ENCODE measurements around the gene ABHD17A. TPM values are rescaled to one million over a fixed set of nuclear protein-coding genes. Genes with fewer than 3 reads are reported as not detected.

Gene ABHD17A
- total RNA-seq, 1 donor: 52.5 TPM

DNA sequence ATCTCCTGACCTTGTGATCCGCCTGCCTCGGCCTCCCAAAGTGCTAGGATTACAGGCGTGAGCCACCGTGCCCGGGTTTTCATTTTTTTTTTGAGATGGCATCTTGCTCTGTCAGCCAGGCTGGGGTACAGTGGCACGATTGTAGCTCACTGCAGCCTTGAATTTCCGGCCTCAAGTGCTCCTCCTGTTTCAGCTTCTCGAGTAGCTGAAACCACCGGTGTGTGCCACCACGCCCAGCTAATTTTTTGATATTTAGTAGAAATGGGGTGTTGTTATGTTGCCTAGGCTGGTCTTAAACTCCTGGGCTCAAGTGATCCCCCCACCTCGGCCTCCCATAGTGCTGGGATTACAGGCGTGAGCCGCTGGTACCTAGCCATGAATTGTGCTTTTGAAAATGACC, 25.8 kb upstream of the ABHD17A start:
- Histone ChIP-seq H3K4me2 (ENCODE audit: insufficient read depth, low read length) (no peak overlapping the region), H3K9me3 (ENCODE audit: low read depth, low read length) (no peaks in the 10 kb centered on the region), H3K79me2 (ENCODE audit: insufficient read depth, low read length) (peaks cover 91% of the 10 kb centered on the region), H3K27me3 (ENCODE audit: insufficient read depth, low read length) (no peaks in the 10 kb centered on the region), H2AFZ (ENCODE audit: low read length) (no peak overlapping the region), H3K36me3 (ENCODE audit: insufficient read depth, low read length) (peaks cover 13% of the 10 kb centered on the region), H3K4me1 (ENCODE audit: insufficient read depth, low read length) (peaks cover 8% of the 10 kb centered on the region), H3K27ac (ENCODE audit: low read depth, low read length) (no peak overlapping the region), H4K20me1 (ENCODE audit: insufficient read depth, low read length) (peaks cover 42% of the 10 kb centered on the region), H3K4me3 (ENCODE audit: insufficient read depth, low read length) (no peak overlapping the region)
- DNase-seq (ENCODE audit: insufficient read length, low spot score, missing footprints): no peak
- TF ChIP-seq, protein P1, sequence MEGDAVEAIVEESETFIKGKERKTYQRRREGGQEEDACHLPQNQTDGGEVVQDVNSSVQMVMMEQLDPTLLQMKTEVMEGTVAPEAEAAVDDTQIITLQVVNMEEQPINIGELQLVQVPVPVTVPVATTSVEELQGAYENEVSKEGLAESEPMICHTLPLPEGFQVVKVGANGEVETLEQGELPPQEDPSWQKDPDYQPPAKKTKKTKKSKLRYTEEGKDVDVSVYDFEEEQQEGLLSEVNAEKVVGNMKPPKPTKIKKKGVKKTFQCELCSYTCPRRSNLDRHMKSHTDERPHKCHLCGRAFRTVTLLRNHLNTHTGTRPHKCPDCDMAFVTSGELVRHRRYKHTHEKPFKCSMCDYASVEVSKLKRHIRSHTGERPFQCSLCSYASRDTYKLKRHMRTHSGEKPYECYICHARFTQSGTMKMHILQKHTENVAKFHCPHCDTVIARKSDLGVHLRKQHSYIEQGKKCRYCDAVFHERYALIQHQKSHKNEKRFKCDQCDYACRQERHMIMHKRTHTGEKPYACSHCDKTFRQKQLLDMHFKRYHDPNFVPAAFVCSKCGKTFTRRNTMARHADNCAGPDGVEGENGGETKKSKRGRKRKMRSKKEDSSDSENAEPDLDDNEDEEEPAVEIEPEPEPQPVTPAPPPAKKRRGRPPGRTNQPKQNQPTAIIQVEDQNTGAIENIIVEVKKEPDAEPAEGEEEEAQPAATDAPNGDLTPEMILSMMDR (IDR thresholded peaks at IDR 0.05; ENCODE audit: extremely low read depth, low read depth, low read length): no peak

DNA sequence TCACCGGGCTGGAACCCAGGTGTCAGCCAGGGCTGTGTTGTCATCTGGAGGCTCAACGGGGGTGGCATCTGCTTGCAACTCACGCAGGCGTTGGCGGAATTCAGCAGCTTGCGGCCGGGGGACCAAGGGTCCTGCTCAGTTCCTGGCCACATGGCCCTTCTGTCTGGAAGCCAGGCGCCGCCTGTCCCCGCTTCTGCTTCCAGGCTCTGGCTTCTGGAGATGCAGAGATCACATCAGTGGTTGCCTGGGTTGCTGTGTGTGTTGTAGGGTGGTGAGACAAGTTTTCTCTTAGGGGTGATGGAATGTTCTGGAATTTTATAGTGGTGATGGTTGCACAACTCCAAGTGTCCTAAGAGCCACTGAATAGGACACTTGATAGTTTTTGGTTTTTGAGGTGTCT, 24.9 kb upstream of the ABHD17A start:
- peaks cover 13% of the 10 kb centered on the region for H3K36me3 ChIP-seq (ENCODE audit: insufficient read depth, low read length)
- peaks cover 13% of the 10 kb centered on the region for H3K4me1 ChIP-seq (ENCODE audit: insufficient read depth, low read length)
- no peak overlapping the region for H3K27ac ChIP-seq (ENCODE audit: low read depth, low read length)
- no peaks in the 10 kb centered on the region for H3K9me3 ChIP-seq (ENCODE audit: low read depth, low read length)
- TF ChIP-seq, protein P1 (IDR thresholded peaks at IDR 0.05; ENCODE audit: extremely low read depth, low read depth, low read length): no peak
- H3K79me2 ChIP-seq (ENCODE audit: insufficient read depth, low read length): peaks cover 94% of the 10 kb centered on the region
- H4K20me1 ChIP-seq (ENCODE audit: insufficient read depth, low read length): peaks cover 42% of the 10 kb centered on the region
- no peak overlapping the region for H3K4me3 ChIP-seq (ENCODE audit: insufficient read depth, low read length)
- H3K4me2 ChIP-seq (ENCODE audit: insufficient read depth, low read length): no peak overlapping the region
- peak; percentile 77 for DNase-seq (ENCODE audit: insufficient read length, low spot score, missing footprints)
- no peak overlapping the region for H2AFZ ChIP-seq (ENCODE audit: low read length)
- no peaks in the 10 kb centered on the region for H3K27me3 ChIP-seq (ENCODE audit: insufficient read depth, low read length)

DNA sequence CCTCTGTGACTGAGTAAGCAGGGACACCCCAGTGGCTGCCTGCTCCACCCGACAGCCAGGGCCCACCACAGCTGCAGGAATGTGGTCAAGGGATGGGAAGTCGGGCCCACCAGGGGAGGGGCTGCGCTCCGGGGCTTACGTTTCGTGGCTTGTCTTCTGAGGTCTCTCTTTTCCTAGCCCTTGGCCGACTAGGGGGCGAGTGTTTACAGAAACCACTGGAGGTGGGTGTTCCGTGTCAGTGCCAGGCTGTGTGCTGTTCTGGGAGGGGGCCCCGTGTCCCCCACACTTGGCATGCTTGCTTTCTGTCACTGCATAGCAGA, 24.4 kb upstream of the ABHD17A start:
- Histone ChIP-seq H3K27ac (ENCODE audit: low read depth, low read length) (peak overlapping the region; percentile 17), H2AFZ (ENCODE audit: low read length) (no peak overlapping the region), H3K36me3 (ENCODE audit: insufficient read depth, low read length) (peaks cover 13% of the 10 kb centered on the region), H3K4me3 (ENCODE audit: insufficient read depth, low read length) (no peak overlapping the region), H3K4me1 (ENCODE audit: insufficient read depth, low read length) (peaks cover 15% of the 10 kb centered on the region), H3K27me3 (ENCODE audit: insufficient read depth, low read length) (no peaks in the 10 kb centered on the region), H3K79me2 (ENCODE audit: insufficient read depth, low read length) (peaks cover 89% of the 10 kb centered on the region), H3K4me2 (ENCODE audit: insufficient read depth, low read length) (peak overlapping the region; percentile 51), H4K20me1 (ENCODE audit: insufficient read depth, low read length) (peaks cover 40% of the 10 kb centered on the region), H3K9me3 (ENCODE audit: low read depth, low read length) (no peaks in the 10 kb centered on the region)
- TF ChIP-seq, protein P1 (IDR thresholded peaks at IDR 0.05; ENCODE audit: extremely low read depth, low read depth, low read length): no peak
- DNase-seq (ENCODE audit: insufficient read length, low spot score, missing footprints): no peak

DNA sequence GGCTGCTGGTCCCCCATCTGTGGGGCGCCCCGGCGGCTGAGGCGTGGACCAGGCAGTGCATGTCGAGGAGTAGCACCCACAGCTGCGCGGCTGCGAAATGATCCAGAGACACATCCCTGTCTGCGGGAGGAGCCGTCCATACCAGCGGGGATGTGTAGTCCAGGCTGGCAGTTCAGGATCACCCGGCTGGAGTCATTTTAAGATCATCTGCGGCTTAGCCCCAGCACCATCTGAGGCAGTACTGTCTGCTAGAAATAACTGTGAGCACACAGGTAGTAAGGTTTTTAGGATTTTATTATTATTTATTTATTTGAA, 23.0 kb upstream of the ABHD17A start:
- Histone ChIP-seq H3K4me1 (ENCODE audit: insufficient read depth, low read length) (peaks cover 16% of the 10 kb centered on the region), H3K9me3 (ENCODE audit: low read depth, low read length) (no peaks in the 10 kb centered on the region), H3K36me3 (ENCODE audit: insufficient read depth, low read length) (peaks cover 9% of the 10 kb centered on the region), H3K79me2 (ENCODE audit: insufficient read depth, low read length) (peaks cover 75% of the 10 kb centered on the region), H4K20me1 (ENCODE audit: insufficient read depth, low read length) (peaks cover 28% of the 10 kb centered on the region), H3K4me2 (ENCODE audit: insufficient read depth, low read length) (no peak overlapping the region), H3K4me3 (ENCODE audit: insufficient read depth, low read length) (no peak overlapping the region), H3K27ac (ENCODE audit: low read depth, low read length) (no peak overlapping the region), H2AFZ (ENCODE audit: low read length) (no peak overlapping the region), H3K27me3 (ENCODE audit: insufficient read depth, low read length) (no peaks in the 10 kb centered on the region)
- peak; percentile 59 for DNase-seq (ENCODE audit: insufficient read length, low spot score, missing footprints)
- TF ChIP-seq, protein P1 (IDR thresholded peaks at IDR 0.05; ENCODE audit: extremely low read depth, low read depth, low read length): no peak

Measured in osteoblast (primary cell).